Measurements from ENCODE around the gene GRIK1.
"Not testable (repeated sequence)": the region's sequence is repeated elsewhere in the genome, so short reads cannot be mapped to it uniquely, and the experiment has no call there.

GRIK1 gene

GRCh38 chr21:29606613-29607012 lies 333.2 kb downstream of the GRIK1 start:
- no peak for DNase-seq (ENCODE audit: low read depth)

- not testable (repeated sequence) for DNase-seq (ENCODE audit: low read depth)
These were observed 334.6 kb downstream of the GRIK1 start for GRCh38 chr21:29605219-29605618.

GRCh38 chr21:29604076-29604475 lies 335.7 kb downstream of the GRIK1 start:
- DNase-seq (ENCODE audit: low read depth) = no peak

GRCh38 chr21:29601047-29601446 lies 338.7 kb downstream of the GRIK1 start:
- DNase-seq (ENCODE audit: low read depth) = no peak

- no peak for DNase-seq (ENCODE audit: low read depth)
These were observed 353.1 kb downstream of the GRIK1 start for GRCh38 chr21:29586696-29587095.

GRCh38 chr21:29585462-29585861 lies 354.3 kb downstream of the GRIK1 start:
- DNase-seq (ENCODE audit: low read depth) = no peak

GRCh38 chr21:29583424-29583924 lies 356.3 kb downstream of the GRIK1 start:
- DNase-seq (ENCODE audit: low read depth) = no peak

GRCh38 chr21:29582855-29583254 lies 356.9 kb downstream of the GRIK1 start:
- no peak for DNase-seq (ENCODE audit: low read depth)

- no peak for DNase-seq (ENCODE audit: low read depth)
These were observed 358.4 kb downstream of the GRIK1 start for GRCh38 chr21:29581393-29581792.

- DNase-seq (ENCODE audit: low read depth) = no peak
These were observed 359.0 kb downstream of the GRIK1 start for GRCh38 chr21:29580732-29581285.

- no peak for DNase-seq (ENCODE audit: low read depth)
These were observed 361.5 kb downstream of the GRIK1 start for GRCh38 chr21:29578306-29578705.

GRCh38 chr21:29571949-29572348 lies 367.8 kb downstream of the GRIK1 start:
- DNase-seq (ENCODE audit: low read depth) = no peak

- DNase-seq (ENCODE audit: low read depth) = no peak
These were observed 371.6 kb downstream of the GRIK1 start for GRCh38 chr21:29568020-29568697.

GRCh38 chr21:29557931-29558725 lies 381.7 kb downstream of the GRIK1 start:
- DNase-seq (ENCODE audit: low read depth) = no peak

GRCh38 chr21:29557200-29557599 lies 382.6 kb downstream of the GRIK1 start:
- DNase-seq (ENCODE audit: low read depth) = no peak

GRCh38 chr21:29555601-29556000 lies 384.2 kb downstream of the GRIK1 start:
- no peak for DNase-seq (ENCODE audit: low read depth)

- DNase-seq (ENCODE audit: low read depth) = no peak
These were observed 389.6 kb downstream of the GRIK1 start for GRCh38 chr21:29550205-29550604.

GRCh38 chr21:29549614-29550013 lies 390.2 kb downstream of the GRIK1 start:
- no peak for DNase-seq (ENCODE audit: low read depth)

- DNase-seq (ENCODE audit: low read depth) = no peak
These were observed 391.8 kb downstream of the GRIK1 start for GRCh38 chr21:29547998-29548397.

- no peak for DNase-seq (ENCODE audit: low read depth)
These were observed 393.7 kb downstream of the GRIK1 start for GRCh38 chr21:29546071-29546470.

- no peak for DNase-seq (ENCODE audit: low read depth)
These were observed 399.5 kb downstream of the GRIK1 start for GRCh38 chr21:29540289-29540688.

- DNase-seq (ENCODE audit: low read depth) = no peak
These were observed 401.7 kb downstream of the GRIK1 start for GRCh38 chr21:29538115-29538514.

- DNase-seq (ENCODE audit: low read depth) = no peak
These were observed 405.3 kb downstream of the GRIK1 start for GRCh38 chr21:29534448-29534847.

Data from activated gamma-delta T cell treated with anti-CD3 and anti-CD28 coated beads, Interleukin-2, amount 50 U/mL, for 16 hours (primary cell).